ENCODE data around the gene DYNLT2B.

DNA sequence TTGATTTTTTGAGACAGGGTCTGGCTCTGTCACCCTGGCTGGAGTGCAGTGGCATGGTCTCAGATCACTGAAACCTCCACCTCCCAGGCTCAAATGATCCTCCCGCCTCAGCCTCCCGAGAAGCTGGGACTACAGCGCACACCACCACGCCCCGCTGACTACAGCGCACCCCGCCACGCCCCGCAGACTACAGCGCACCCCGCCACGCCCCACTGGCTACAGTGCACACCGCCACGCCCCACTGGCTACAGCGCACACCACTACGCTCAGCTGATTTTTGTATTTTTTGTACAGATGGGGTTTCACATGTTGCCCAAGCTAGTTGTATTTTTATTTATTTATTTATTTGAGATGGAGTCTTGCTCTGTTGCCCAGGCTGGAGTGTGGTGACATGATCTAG, 66.1 kb downstream of the DYNLT2B start:
- TF ChIP-seq ZFP3 (CRISPR knock-in tag; IDR thresholded peaks at IDR 0.05): no peak
- TF ChIP-seq ISL1 (CRISPR knock-in tag; IDR thresholded peaks at IDR 0.05): no peak
- no peak for TF ChIP-seq TOX (CRISPR knock-in tag; IDR thresholded peaks at IDR 0.05; ENCODE audit: borderline replicate concordance)
- TF ChIP-seq ZNF565 (CRISPR knock-in tag; conservative IDR thresholded peaks at IDR 0.05; ENCODE audit: low read depth): no peak
- no peak for TF ChIP-seq RARB (CRISPR knock-in tag; IDR thresholded peaks at IDR 0.05)
- TF ChIP-seq, protein P1, sequence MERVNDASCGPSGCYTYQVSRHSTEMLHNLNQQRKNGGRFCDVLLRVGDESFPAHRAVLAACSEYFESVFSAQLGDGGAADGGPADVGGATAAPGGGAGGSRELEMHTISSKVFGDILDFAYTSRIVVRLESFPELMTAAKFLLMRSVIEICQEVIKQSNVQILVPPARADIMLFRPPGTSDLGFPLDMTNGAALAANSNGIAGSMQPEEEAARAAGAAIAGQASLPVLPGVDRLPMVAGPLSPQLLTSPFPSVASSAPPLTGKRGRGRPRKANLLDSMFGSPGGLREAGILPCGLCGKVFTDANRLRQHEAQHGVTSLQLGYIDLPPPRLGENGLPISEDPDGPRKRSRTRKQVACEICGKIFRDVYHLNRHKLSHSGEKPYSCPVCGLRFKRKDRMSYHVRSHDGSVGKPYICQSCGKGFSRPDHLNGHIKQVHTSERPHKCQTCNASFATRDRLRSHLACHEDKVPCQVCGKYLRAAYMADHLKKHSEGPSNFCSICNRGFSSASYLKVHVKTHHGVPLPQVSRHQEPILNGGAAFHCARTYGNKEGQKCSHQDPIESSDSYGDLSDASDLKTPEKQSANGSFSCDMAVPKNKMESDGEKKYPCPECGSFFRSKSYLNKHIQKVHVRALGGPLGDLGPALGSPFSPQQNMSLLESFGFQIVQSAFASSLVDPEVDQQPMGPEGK (CRISPR knock-in tag; IDR thresholded peaks at IDR 0.05; ENCODE audit: borderline replicate concordance): no peak
- TF ChIP-seq, protein P2, sequence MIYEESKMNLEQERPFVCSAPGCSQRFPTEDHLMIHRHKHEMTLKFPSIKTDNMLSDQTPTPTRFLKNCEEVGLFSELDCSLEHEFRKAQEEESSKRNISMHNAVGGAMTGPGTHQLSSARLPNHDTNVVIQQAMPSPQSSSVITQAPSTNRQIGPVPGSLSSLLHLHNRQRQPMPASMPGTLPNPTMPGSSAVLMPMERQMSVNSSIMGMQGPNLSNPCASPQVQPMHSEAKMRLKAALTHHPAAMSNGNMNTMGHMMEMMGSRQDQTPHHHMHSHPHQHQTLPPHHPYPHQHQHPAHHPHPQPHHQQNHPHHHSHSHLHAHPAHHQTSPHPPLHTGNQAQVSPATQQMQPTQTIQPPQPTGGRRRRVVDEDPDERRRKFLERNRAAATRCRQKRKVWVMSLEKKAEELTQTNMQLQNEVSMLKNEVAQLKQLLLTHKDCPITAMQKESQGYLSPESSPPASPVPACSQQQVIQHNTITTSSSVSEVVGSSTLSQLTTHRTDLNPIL (CRISPR knock-in tag; IDR thresholded peaks at IDR 0.05; ENCODE audit: low read depth): no peak
- no peak for TF ChIP-seq ZNF8 (CRISPR knock-in tag; IDR thresholded peaks at IDR 0.05)
- no peak for TF ChIP-seq SNAI2 (CRISPR knock-in tag; IDR thresholded peaks at IDR 0.05)
- TF ChIP-seq PPARA (CRISPR knock-in tag; IDR thresholded peaks at IDR 0.05; ENCODE audit: borderline replicate concordance): no peak
- TF ChIP-seq BACH2 (CRISPR knock-in tag; IDR thresholded peaks at IDR 0.05; ENCODE audit: borderline replicate concordance): no peak
- TF ChIP-seq, protein P3, sequence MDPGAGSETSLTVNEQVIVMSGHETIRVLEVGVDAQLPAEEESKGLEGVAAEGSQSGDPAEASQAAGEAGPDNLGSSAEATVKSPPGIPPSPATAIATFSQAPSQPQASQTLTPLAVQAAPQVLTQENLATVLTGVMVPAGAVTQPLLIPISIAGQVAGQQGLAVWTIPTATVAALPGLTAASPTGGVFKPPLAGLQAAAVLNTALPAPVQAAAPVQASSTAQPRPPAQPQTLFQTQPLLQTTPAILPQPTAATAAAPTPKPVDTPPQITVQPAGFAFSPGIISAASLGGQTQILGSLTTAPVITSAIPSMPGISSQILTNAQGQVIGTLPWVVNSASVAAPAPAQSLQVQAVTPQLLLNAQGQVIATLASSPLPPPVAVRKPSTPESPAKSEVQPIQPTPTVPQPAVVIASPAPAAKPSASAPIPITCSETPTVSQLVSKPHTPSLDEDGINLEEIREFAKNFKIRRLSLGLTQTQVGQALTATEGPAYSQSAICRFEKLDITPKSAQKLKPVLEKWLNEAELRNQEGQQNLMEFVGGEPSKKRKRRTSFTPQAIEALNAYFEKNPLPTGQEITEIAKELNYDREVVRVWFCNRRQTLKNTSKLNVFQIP (CRISPR knock-in tag; IDR thresholded peaks at IDR 0.05; ENCODE audit: borderline replicate concordance, low read depth): no peak
- TF ChIP-seq ZFP30 (CRISPR knock-in tag; IDR thresholded peaks at IDR 0.05): no peak
- no peak for TF ChIP-seq ZC3H10 (CRISPR knock-in tag; IDR thresholded peaks at IDR 0.05)

Measured in SK-N-SH treated with all-trans-retinoic acid at 6 μM for 48 hours (cell line).